Caco-2 (cell line): ENCODE measurements around the gene BPIFA1. TPM values are rescaled to one million over a fixed set of nuclear protein-coding genes. Genes with fewer than 3 reads are reported as not detected.

Source experiments
- BruUV-seq: library from RNA; stranded (reverse); fragments of 400-500 nt; replicated peaks from 2 replicates; lab custom pipeline; 2021; lab: Mats Ljungman, UMichigan
- CTCF ChIA-PET: fragments of 300-600 bp; sonication (Branson Sonifier 250); formaldehyde crosslinking; loops from one replicate; lab custom pipeline; 2022; ENCODE audit warnings: antibody characterized with exemption; lab: Charles Lee
- POLR2A ChIA-PET: fragments of 300-600 bp; sonication (Branson Sonifier 250); formaldehyde crosslinking; loops from one replicate; lab custom pipeline; 2022; ENCODE audit warnings: antibody characterized with exemption; lab: Charles Lee
- DNase-seq, 2 experiments: peaks; one replicate each; pipeline versions ENCODE4 v3.0.0 to v3.0.0-alpha.2; 2020 to 2022
- H3K27me3 ChIP-seq: replicated peaks from 2 replicates; pipeline ENCODE4 v1.6.0; 2011; ENCODE audit warnings: low read length; ENCODE audit not compliant: control insufficient read depth, insufficient read depth
- H3K36me3 ChIP-seq: 2 replicates; pipeline ENCODE4 v1.5.1; 2011; ENCODE audit warnings: low read length; ENCODE audit not compliant: control insufficient read depth, insufficient read depth
- H3K4me1 ChIP-seq: fragments of 250-450 bp; sonication (Bioruptor Pico); 2 replicates; pipeline ENCODE4 v1.5.1; 2020; ENCODE audit warnings: mild to moderate bottlenecking
- H3K4me3 ChIP-seq: 2 replicates; pipeline ENCODE4 v1.5.1; 2011; ENCODE audit warnings: low read depth, mild to moderate bottlenecking, control low read depth, low read length
- H3K9me3 ChIP-seq: fragments of 250-450 bp; sonication (Bioruptor Pico); 2 replicates; pipeline ENCODE4 v1.5.1; 2020; ENCODE audit warnings: mild to moderate bottlenecking, moderate library complexity
- H3K27ac Mint-ChIP-seq: one replicate; pipeline ENCODE4 v1.8.0; 2022; ENCODE audit warnings: mixed read lengths; ENCODE audit not compliant: unreplicated experiment
- H3K27me3 Mint-ChIP-seq: one replicate; pipeline ENCODE4 v1.8.0; 2022; ENCODE audit warnings: mixed read lengths; ENCODE audit not compliant: insufficient read depth, unreplicated experiment
- H3K36me3 Mint-ChIP-seq: one replicate; pipeline ENCODE4 v1.8.0; 2022; ENCODE audit warnings: mild to moderate bottlenecking, mixed read lengths; ENCODE audit not compliant: insufficient read depth, unreplicated experiment
- H3K4me1 Mint-ChIP-seq: one replicate; pipeline ENCODE4 v1.8.0; 2022; ENCODE audit warnings: low read depth, mixed read lengths; ENCODE audit not compliant: unreplicated experiment
- H3K4me3 Mint-ChIP-seq: one replicate; pipeline ENCODE4 v1.8.0; 2022; ENCODE audit warnings: mild to moderate bottlenecking, moderate library complexity, mixed read lengths; ENCODE audit not compliant: unreplicated experiment
- H3K9me3 Mint-ChIP-seq: one replicate; pipeline ENCODE4 v1.8.0; 2022; ENCODE audit warnings: mixed read lengths; ENCODE audit not compliant: unreplicated experiment
- CTCF ChIP-seq, 2 experiments: fragments of 200-600 bp in 1 of 2; IDR thresholded peaks; 1 replicate in 1 of 2; 2 replicates in 1 of 2; pipeline versions ENCODE4 v1.5.1 to v1.8.0; 2011 to 2022; ENCODE audit warnings: antibody characterized with exemption in 1 of 2, control low read depth in 1 of 2, inconsistent platforms in 1 of 2, low read depth in 1 of 2, low read length in 1 of 2, mild to moderate bottlenecking in 1 of 2, moderate library complexity in 1 of 2; ENCODE audit not compliant: insufficient read depth in 1 of 2, severe bottlenecking in 1 of 2, unreplicated experiment in 1 of 2
- intact Hi-C: fragments of 100-400 bp; cut with micrococcal nuclease; formaldehyde crosslinking; loops from one replicate; pipeline ENCODE4 v1.10.0; 2022; ENCODE audit not compliant: unreplicated experiment
- total RNA-seq: library from RNA; stranded (reverse); gene quantifications from 2 replicates; pipeline ENCODE4 v1.2.3, GENCODE V29; 2022

Gene BPIFA1
- total RNA-seq, 1 experiment from 2014 or later: not detected

DNA sequence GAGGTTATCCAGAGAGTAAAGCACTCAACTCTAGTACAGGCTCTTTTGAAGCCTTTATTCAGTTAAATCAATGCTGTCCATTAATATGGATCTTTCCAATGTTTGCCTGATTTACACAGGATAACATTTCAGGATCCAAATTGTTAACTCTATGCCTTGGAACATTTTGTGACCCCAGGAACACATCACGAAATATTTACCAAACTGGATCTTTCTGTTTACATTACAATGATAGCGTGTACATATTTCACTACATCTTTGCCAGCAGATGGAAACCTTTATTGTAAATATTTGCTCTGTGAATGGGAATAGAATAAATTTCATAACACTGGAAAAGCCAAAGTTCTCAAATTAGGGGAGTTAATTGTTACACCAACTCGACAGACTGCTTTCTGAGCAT lies 44.3 kb upstream of the BPIFA1 start:
- H3K4me3 Mint-ChIP-seq: no peak overlapping the region
- no peak overlapping the region for H3K4me3 ChIP-seq
- H3K27me3 Mint-ChIP-seq: peaks cover 5% of the 10 kb centered on the region
- no peaks in the 10 kb centered on the region for H3K27me3 ChIP-seq
- H3K36me3 Mint-ChIP-seq: no peaks in the 10 kb centered on the region
- DNase-seq: no peak
- no peak for TF ChIP-seq CTCF (IDR thresholded peaks at IDR 0.05; ENCODE audit: insufficient read depth in 1 of 2, low read depth in 1 of 2, low read length in 1 of 2, severe bottlenecking in 1 of 2, unreplicated experiment in 1 of 2)
- no peaks in the 10 kb centered on the region for H3K9me3 ChIP-seq
- peaks cover 11% of the 10 kb centered on the region for H3K4me1 ChIP-seq
- H3K27ac Mint-ChIP-seq: no peak overlapping the region
- ChIA-PET CTCF (interaction anchor here (1.8 kb wide), 1 partner anchor 95 kb away, joined by 4 read pairs; no protein-coding TSS in a partner anchor), POLR2A (no interaction called here)
- no TSS peak for BruUV-seq
- no peaks in the 10 kb centered on the region for H3K9me3 Mint-ChIP-seq
- no peaks in the 10 kb centered on the region for H3K36me3 ChIP-seq
- intact Hi-C loops: loop anchor here (1.0 kb wide), 1 partner anchor 13 kb away; no protein-coding TSS in a partner anchor
- H3K4me1 Mint-ChIP-seq: no peaks in the 10 kb centered on the region

GRCh38 chr20:33191955-33192354 lies 43.8 kb upstream of the BPIFA1 start:
- no peaks in the 10 kb centered on the region for H3K9me3 ChIP-seq
- H3K4me3 ChIP-seq: no peak overlapping the region
- Mint-ChIP-seq H3K27me3 (peaks cover 5% of the 10 kb centered on the region), H3K9me3 (no peaks in the 10 kb centered on the region), H3K36me3 (no peaks in the 10 kb centered on the region), H3K27ac (no peak overlapping the region), H3K4me3 (no peak overlapping the region), H3K4me1 (no peaks in the 10 kb centered on the region)
- no peaks in the 10 kb centered on the region for H3K27me3 ChIP-seq
- H3K36me3 ChIP-seq: no peaks in the 10 kb centered on the region
- DNase-seq: no peak
- BruUV-seq: no TSS peak
- no peak for TF ChIP-seq CTCF (IDR thresholded peaks at IDR 0.05; ENCODE audit: insufficient read depth in 1 of 2, low read depth in 1 of 2, low read length in 1 of 2, severe bottlenecking in 1 of 2, unreplicated experiment in 1 of 2)
- peaks cover 11% of the 10 kb centered on the region for H3K4me1 ChIP-seq
- ChIA-PET CTCF (interaction anchor here (0.9 to 1.8 kb wide), 3 partner anchors 20 to 96 kb away, joined by 3 to 5 read pairs (median 4); no protein-coding TSS in a partner anchor), POLR2A (no interaction called here)
- intact Hi-C loops: loop anchor here (1.0 kb wide), 1 partner anchor 14 kb away; no protein-coding TSS in a partner anchor

GRCh38 chr20:33192912-33193501 lies 42.8 kb upstream of the BPIFA1 start:
- H3K27me3 ChIP-seq: no peaks in the 10 kb centered on the region
- no peaks in the 10 kb centered on the region for H3K9me3 ChIP-seq
- H3K4me3 ChIP-seq: no peak overlapping the region
- DNase-seq: no peak
- no peaks in the 10 kb centered on the region for H3K36me3 ChIP-seq
- ChIA-PET CTCF (interaction anchor here (0.9 to 1.8 kb wide), 4 partner anchors 19 to 97 kb away, joined by 3 to 5 read pairs (median 4); no protein-coding TSS in a partner anchor), POLR2A (interaction anchor here (0.6 kb wide), 1 partner anchor 42 kb away, joined by 4 read pairs; no protein-coding TSS in a partner anchor)
- Mint-ChIP-seq H3K9me3 (no peaks in the 10 kb centered on the region), H3K36me3 (no peaks in the 10 kb centered on the region), H3K4me1 (no peaks in the 10 kb centered on the region), H3K4me3 (no peak overlapping the region), H3K27ac (no peak overlapping the region), H3K27me3 (peaks cover 5% of the 10 kb centered on the region)
- BruUV-seq: no TSS peak
- intact Hi-C loops: no loop called here
- no peak for TF ChIP-seq CTCF (IDR thresholded peaks at IDR 0.05; ENCODE audit: insufficient read depth in 1 of 2, low read depth in 1 of 2, low read length in 1 of 2, severe bottlenecking in 1 of 2, unreplicated experiment in 1 of 2)
- peaks cover 11% of the 10 kb centered on the region for H3K4me1 ChIP-seq
